ENCODE results near the gene CIDEA.
A peak's percentile ranks its signal among the peaks of the same experiment; 100 is the strongest.
"Not testable (repeated sequence)": the region's sequence is repeated elsewhere in the genome, so short reads cannot be mapped to it uniquely, and the experiment has no call there.

CIDEA gene, protein sequence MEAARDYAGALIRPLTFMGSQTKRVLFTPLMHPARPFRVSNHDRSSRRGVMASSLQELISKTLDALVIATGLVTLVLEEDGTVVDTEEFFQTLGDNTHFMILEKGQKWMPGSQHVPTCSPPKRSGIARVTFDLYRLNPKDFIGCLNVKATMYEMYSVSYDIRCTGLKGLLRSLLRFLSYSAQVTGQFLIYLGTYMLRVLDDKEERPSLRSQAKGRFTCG

DNA sequence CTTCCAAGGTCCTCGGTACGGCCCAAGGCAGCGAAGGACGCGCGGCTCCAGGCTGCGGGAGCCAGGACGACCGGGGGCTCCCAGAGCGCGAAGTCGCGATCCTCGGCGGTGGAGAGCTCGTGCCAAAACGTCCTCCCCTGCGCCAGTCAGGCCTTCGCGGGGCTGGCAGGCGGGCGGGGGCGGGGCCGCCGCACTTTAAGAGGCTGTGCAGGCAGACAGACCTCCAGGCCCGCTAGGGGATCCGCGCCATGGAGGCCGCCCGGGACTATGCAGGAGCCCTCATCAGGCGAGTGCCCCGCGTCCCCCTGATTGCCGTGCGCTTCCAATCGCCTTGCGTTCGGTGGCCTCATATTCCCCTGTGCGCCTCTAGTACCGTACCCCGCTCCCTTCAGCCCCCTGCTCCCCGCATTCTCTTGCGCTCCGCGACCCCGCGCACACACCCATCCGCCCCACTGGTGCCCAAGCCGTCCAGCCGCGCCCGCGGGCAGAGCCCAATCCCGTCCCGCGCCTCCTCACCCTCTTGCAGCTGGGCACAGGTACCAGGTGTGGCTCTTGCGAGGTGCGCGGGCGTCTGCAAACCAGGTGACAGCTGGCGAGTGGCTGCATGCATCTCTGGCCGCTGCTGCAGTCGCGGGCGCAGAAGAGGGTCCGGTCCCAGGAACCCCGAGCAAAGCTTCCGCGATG lies at the start of gene CIDEA:
Gene CIDEA, plus strand, starts transcription at position 226 of the 684 bp plus-strand sequence. Its CDS starts 23 bp downstream, at position 249.
- no peak for DNase-seq

- not testable (repeated sequence) for DNase-seq
Measured at GRCh38 chr18:12208296-12209153, 45.6 kb upstream of the CIDEA start.

GRCh38 chr18:12212308-12212707 lies 41.9 kb upstream of the CIDEA start:
- DNase-seq = not testable (repeated sequence)

- not testable (repeated sequence) for DNase-seq
Measured at GRCh38 chr18:12214296-12215005, 39.7 kb upstream of the CIDEA start.

DNA sequence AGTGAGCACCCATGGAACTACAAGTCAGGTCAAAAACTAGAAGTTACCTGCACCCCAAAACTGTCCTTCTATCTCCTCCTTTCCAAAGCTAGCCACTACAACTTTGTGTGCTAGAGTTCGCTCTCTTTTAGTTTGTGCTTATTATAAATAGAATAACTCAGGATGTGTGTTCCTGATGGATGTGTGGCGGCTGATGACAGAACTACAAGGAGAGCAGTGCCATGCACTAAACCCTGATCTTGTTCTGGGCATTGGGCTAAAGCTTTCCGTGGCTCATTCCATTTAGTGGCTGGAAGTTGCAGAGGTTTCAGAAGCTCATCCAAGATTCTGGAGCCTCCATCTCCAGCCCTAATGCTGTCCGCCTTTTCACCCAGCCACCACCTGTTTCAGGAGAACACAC lies 37.7 kb upstream of the CIDEA start:
- not testable (repeated sequence) for DNase-seq

DNA sequence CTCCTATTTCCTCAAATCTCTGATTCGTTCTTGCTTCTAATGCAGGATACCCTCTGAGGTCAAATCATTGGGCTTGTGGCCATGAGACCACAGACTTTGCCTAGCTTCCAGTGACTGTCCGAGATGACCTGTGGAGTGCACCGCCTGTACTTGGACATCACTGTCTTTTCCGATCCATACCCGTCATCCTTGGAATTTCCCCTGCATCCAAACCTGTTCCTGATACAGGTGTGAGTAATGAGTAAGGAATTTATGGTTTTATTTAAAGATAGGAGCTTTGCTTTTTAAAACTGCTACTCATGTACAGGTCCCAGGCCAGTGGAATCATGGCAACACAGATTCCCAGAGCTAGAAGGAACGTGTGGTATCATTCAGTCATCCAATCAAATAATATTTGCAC lies 35.6 kb upstream of the CIDEA start:
- DNase-seq = not testable (repeated sequence)

DNA sequence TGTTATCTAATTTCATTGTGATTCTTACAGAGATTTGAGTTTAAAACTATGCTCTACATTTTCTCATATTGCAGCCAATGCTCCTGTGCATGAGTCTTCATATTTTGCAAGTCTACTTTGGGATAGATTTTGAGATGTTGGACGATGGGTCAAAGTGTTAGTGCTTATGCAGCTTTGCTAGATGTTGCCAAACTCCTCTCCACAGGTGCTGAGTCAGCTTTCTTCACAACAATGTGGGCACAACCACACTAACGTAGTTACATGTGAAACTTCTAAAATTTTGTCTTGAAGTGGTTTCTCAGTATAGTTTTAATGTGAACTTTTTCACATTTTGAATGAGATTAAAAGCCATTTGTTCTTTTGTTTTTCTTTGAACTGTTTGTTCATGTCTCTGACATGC lies 32.1 kb upstream of the CIDEA start:
- not testable (repeated sequence) for DNase-seq

- not testable (repeated sequence) for DNase-seq
Measured at GRCh38 chr18:12223326-12223725, 30.8 kb upstream of the CIDEA start.

DNA sequence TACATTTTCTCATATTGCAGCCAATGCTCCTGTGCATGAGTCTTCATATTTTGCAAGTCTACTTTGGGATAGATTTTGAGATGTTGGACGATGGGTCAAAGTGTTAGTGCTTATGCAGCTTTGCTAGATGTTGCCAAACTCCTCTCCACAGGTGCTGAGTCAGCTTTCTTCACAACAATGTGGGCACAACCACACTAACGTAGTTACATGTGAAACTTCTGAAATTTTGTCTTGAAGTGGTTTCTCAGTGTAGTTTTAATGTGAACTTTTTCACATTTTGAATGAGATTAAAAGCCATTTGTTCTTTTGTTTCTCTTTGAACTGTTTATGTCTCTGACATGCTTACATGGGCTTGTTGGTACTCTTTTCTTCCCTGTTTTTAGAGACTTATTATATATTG lies 27.4 kb upstream of the CIDEA start:
- not testable (repeated sequence) for DNase-seq

DNA sequence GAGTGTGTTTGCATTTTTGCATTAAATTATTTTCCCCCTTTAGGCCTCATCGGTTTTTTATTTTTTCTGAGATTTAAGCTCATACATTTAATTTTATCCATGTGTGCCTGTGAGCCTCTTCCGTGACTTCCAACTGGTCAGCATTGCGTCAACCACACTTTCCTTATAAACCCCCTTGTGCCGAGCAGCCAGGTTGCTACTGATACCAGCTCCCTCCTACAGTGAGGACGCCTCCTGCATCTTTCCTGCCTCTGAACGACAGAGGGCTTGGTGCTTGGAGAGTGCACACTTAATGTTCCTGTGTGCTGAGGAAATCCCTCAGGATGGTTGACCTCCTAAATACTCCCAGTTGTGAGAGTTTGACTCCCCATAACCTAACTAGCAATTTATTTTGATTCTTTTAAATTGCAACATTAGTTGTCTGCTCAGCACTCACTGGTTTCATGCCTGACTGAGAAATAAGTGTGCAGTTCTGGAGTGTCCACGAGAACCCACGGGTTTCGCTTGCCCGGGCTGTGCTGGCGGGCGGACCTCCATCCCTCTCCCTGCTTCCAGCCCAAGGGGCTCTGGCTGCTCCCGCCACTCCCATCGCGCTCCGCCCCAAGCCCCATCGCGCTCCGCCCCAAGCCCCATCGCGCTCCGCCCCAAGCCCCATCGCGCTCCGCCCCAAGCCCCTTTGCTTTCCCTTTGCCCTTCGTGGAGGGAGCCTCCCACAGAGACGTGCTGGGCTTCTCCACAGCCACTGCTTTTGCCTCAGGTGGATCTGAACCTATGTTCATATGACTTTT lies 26.6 kb upstream of the CIDEA start:
- DNase-seq = not testable (repeated sequence)

DNA sequence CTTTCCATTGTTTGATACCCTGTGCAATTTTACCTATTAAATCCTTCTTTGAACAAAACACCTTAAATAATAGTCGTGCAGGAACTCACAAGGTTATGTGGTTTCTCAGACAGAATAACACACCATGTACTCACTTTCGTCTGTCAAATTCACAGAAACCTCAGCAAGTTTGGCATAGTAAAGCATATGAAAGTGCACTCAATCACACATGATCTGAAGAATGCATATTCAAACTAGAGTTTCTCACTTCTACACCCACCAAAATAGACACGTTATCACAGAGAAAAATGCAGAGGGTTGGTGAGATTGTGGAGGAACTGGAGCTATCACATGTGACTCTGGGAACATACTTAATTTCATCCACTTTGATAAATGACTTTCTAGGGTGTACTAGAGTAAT lies 25.9 kb upstream of the CIDEA start:
- DNase-seq = not testable (repeated sequence)

DNA sequence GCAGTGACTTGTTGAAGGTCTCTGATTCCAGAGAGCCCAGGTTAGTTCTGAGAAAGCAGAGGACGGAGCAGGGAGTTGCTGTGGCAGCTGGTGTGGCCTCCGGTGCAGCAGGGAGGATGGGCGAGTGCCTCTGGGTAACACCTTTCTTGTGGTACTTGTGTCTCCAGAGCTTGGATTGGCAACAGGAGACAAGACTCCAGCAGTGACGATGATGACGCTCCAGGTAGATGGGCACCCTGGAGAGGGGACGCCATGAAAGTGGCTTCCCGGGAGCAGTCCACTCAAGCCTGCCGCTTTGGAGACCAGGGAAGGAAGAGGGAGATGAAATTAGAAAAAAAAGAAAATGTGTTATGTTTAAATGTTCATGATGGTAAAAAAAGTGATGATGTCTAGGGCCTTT lies 23.6 kb upstream of the CIDEA start:
- DNase-seq = not testable (repeated sequence)

DNA sequence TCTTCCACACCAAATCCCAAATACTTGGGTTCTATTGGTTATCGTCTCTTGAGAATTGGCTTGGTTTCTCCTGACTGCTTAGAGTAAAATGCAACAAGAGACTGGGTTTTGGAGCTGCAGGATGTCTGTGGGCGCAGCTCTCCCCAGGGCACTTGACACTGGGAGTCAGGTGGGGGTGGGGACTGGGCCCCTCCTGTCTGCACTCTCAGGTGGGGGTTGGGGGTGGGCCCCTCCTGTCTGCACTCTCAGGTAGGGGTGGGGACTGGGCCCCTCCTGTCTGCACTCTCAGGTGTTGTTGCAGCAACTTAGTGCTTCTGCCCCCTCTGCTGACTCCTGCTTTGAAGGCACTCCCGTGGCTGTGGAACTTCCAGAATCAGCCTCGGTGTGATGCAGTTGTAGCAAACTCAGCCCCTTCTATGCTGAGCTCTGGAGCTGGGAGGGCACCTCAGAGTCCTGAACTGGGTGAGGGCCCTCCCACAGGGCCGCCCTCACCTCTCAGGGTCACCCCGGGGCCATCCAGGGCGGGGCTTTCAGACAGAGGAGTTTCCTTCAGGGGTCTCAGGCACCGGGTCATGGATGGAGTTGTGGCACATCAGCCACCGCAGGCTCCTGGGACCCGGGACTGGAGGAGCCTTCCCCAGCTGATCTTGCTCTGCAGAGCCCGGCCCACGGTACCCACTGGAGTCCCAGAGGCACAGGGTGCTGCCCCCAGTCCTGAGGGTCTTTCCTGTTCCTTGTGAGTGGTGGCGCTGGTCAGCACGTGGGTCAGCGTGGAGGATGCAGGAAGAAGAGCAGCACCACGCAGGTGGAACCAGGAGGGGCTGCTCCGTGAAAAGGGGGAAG lies 22.9 kb upstream of the CIDEA start:
- no peak for DNase-seq

- DNase-seq = no peak
Measured at GRCh38 chr18:12231986-12232385, 22.2 kb upstream of the CIDEA start.

DNA sequence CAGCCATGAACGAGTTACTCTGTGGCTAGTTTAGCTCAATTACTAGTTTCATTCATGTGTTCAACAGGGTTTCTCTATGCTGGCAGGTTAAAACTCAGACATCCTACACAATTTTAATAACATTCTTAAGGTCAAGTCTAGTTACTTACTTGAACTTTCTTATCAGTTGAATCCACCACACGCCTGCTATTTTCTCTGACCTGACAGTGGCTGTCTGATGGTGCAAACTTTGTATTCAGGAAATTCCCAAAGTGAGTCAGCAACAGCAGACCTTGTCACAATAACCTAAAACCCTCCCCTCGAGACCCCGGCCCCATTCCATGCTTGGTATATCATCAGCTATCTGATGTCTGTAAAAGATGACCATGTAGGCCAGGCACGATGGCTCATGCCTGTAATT lies 20.8 kb upstream of the CIDEA start:
- no peak for DNase-seq

- no peak for DNase-seq
Measured at GRCh38 chr18:12234451-12235190, 19.5 kb upstream of the CIDEA start.

- no peak for DNase-seq
Measured at GRCh38 chr18:12236141-12236540, 18.0 kb upstream of the CIDEA start.

- DNase-seq = peak; percentile 39
Measured at GRCh38 chr18:12236934-12237832, 17.0 kb upstream of the CIDEA start.

DNA sequence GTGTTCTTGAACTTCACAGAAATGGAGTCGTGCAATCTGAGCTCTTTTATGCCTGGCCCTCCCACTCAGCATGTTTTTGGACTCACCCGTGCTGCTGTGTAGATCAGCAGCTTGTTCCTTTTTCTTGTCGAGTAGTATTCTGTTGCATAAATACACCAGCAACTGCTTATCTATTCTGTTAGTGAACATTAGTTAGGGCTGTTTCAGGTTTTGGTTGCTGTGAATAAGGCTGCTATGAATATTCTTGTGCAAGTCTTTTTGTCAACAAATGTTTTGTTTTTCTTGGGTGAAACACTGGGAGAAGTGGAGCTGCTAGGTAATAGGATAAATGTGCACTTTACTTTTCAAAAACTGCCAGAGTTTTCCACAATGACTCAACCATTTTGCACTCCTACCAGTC lies 15.3 kb upstream of the CIDEA start:
- no peak for DNase-seq

All from stimulated activated naive CD4-positive, alpha-beta T cell treated with Interleukin-2 at 50 U/mL for 16 hours (primary cell).